ENCODE results near the gene IL12RB1. TPM values are rescaled to one million over a fixed set of nuclear protein-coding genes. Genes with fewer than 3 reads are reported as not detected.
A peak's percentile ranks its signal among the peaks of the same experiment; 100 is the strongest.

The IL12RB1 gene
- total RNA-seq, 2 experiments from 2014 or later, result 7.7 to 41.7 TPM

DNA sequence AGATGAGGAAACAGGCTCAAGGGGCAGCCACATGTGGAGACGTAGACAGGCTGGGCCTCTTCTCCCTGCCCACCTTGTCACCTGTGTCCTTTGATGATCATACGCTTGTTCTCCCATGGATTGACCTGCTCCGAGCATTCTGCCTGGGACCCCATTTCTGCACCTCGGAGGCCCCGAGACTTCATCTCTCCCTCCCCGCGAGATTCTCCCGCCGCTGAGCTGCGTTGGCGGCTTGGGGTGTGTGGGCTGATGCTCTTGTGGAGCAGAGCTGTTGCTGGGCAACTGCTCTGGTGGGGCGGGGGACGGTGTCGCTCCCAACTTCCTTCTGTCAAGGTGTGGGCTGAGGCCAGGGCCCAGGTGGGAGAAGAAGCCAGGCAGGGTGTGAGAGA lies 33.0 kb upstream of the IL12RB1 start:
- 0 out of 2 replicates have a peak, but pooled peaks cover 3% of the 10 kb centered on the region for H4K20me1 ChIP-seq (ENCODE audit: insufficient read depth, low read length)
- H3K4me2 ChIP-seq (ENCODE audit: low read length), result peak overlapping the region; percentile 85

DNA sequence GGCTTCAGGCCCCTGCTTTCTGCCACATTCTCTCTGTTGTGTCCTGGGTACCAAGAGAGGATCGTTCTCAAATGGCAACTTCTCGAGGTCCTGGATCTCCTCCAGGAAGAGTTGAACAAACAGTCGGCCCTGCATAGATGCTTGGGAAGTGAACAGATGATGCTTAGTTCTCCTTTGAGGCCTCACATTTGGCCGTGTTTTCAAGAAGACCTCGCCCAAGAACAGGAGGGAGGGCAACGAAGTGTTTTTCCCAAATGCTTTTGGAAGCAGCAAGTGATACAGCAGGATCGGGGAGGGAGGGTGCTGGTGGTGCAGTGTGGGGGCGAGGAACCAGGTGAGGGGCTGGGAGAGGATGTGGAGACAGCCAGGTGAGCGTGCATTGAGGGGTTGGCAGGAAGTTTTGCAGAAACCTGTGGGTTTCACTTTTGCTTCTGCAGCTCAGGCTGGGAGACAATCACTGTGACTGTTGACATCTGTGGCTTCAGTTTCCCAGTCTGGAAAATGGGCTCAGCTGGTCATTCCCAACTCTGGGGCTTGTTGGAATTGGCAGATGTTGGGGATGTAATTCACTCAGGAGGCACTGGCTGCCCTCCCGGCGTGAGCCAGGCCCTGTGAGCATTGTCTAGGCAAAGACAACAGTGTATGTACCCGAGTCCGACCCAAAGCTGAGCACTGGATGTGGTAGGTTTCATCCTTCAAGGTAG lies 32.4 kb upstream of the IL12RB1 start:
- Histone ChIP-seq H4K20me1 (ENCODE audit: insufficient read depth, low read length) (0 out of 2 replicates have a peak, but pooled peaks cover 3% of the 10 kb centered on the region), H2AFZ (ENCODE audit: low read length) (no peak overlapping the region), H3K4me2 (ENCODE audit: low read length) (peak overlapping the region; percentile 85), H3K79me2 (ENCODE audit: insufficient read depth, low read depth, low read length) (peaks cover 24% of the 10 kb centered on the region; the same call in 1 of the 2 replicates), H3K4me3 (ENCODE audit: low read depth, low read length, poor library complexity, severe bottlenecking) (peak overlapping the region; percentile 73), H3K27ac (ENCODE audit: low read depth, low read length, poor library complexity, severe bottlenecking) (peak overlapping the region; percentile 70), H3K9me3 (ENCODE audit: low read length) (no peaks in the 10 kb centered on the region), H3K9me2 (ENCODE audit: insufficient read depth, low read length) (no peaks in the 10 kb centered on the region), H3K4me1 (ENCODE audit: insufficient read depth, low read length, poor library complexity, severe bottlenecking) (peaks cover 31% of the 10 kb centered on the region), H3K36me3 (ENCODE audit: insufficient read depth, low read length) (peaks cover 54% of the 10 kb centered on the region)
- peak; percentile 63 for DNase-seq (ENCODE audit: low spot score)
- CTCF ChIA-PET (ENCODE audit: unreplicated experiment), result interaction anchor here (0.6 kb wide), 1 partner anchor 32 kb away, joined by 4 read pairs; no protein-coding TSS in a partner anchor
- BruUV-seq (replicated peaks), result no TSS peak
- TF ChIP-seq EZH2phosphoT487 (IDR thresholded peaks at IDR 0.05; ENCODE audit: borderline replicate concordance, low read depth, low read length), result no peak
- no peak for TF ChIP-seq CTCF (conservative IDR thresholded peaks at IDR 0.05; ENCODE audit: low read length)
- intact Hi-C loops (cut with micrococcal nuclease; ENCODE audit: unreplicated experiment), result loop anchor here (2.0 kb wide), 1 partner anchor 34 kb away; the partner anchor contains the start of gene PIK3R2
- POLR2A ChIA-PET, result no interaction called here

More for the DNA sequence above, 33.0 kb upstream of the IL12RB1 start:
- no peaks in the 10 kb centered on the region for H3K9me2 ChIP-seq (ENCODE audit: insufficient read depth, low read length)
- H3K36me3 ChIP-seq (ENCODE audit: insufficient read depth, low read length), result peaks cover 54% of the 10 kb centered on the region
- no peaks in the 10 kb centered on the region for H3K9me3 ChIP-seq (ENCODE audit: low read length)
- BruUV-seq (replicated peaks), result no TSS peak
- POLR2A ChIA-PET, result interaction anchor here (0.6 kb wide), 1 partner anchor 49 kb away, joined by 7 read pairs; no protein-coding TSS in a partner anchor
- peak overlapping the region; percentile 73 for H3K4me3 ChIP-seq (ENCODE audit: low read depth, low read length, poor library complexity, severe bottlenecking)
- H3K27ac ChIP-seq (ENCODE audit: low read depth, low read length, poor library complexity, severe bottlenecking), result peak overlapping the region; percentile 70
- CTCF ChIA-PET (ENCODE audit: unreplicated experiment), result no interaction called here
- TF ChIP-seq CTCF (conservative IDR thresholded peaks at IDR 0.05; ENCODE audit: low read length), result no peak
- no peak for TF ChIP-seq EZH2phosphoT487 (IDR thresholded peaks at IDR 0.05; ENCODE audit: borderline replicate concordance, low read depth, low read length)
- H2AFZ ChIP-seq (ENCODE audit: low read length), result no peak overlapping the region
- peaks cover 31% of the 10 kb centered on the region for H3K4me1 ChIP-seq (ENCODE audit: insufficient read depth, low read length, poor library complexity, severe bottlenecking)
- no peak for DNase-seq (ENCODE audit: low spot score)
- intact Hi-C loops (cut with micrococcal nuclease; ENCODE audit: unreplicated experiment), result loop anchor here (2.0 kb wide), 1 partner anchor 33 kb away; the partner anchor contains the start of gene PIK3R2
- H3K79me2 ChIP-seq (ENCODE audit: insufficient read depth, low read depth, low read length), result peaks cover 24% of the 10 kb centered on the region; the same call in 1 of the 2 replicates

All from OCI-LY7 (cell line).